Astrocyte (in vitro differentiated cells and primary cell): ENCODE data around the gene ARHGAP25. TPM values are rescaled to one million over a fixed set of nuclear protein-coding genes. Genes with fewer than 3 reads are reported as not detected.

Experiments used
- DNase-seq: peaks from one replicate; pipeline ENCODE4 v3.0.0-alpha.2; 2010; ENCODE audit warnings: low read depth
- FAIRE-seq: peaks from 2 replicates; lab custom pipeline; 2011; peaks lifted over from hg19 to GRCh38; lab: Jason Lieb, UNC
- H2AFZ ChIP-seq: 2 replicates; pipeline ENCODE4 v1.6.0; 2012; ENCODE audit warnings: low read depth, low read length, inconsistent platforms
- H3K27ac ChIP-seq: 2 replicates; pipeline ENCODE4 v1.5.1; 2011; ENCODE audit warnings: low read depth, low read length, inconsistent platforms
- H3K27me3 ChIP-seq: 2 replicates; pipeline ENCODE4 v1.6.0; 2011; ENCODE audit warnings: low read length, inconsistent platforms; ENCODE audit not compliant: insufficient read depth
- H3K36me3 ChIP-seq: 2 replicates; pipeline ENCODE4 v1.5.1; 2011; ENCODE audit warnings: low read length, inconsistent platforms; ENCODE audit not compliant: insufficient read depth
- H3K4me1 ChIP-seq: 2 replicates; pipeline ENCODE4 v1.5.1; 2011; ENCODE audit warnings: low read length, inconsistent platforms; ENCODE audit not compliant: insufficient read depth
- H3K4me2 ChIP-seq: 2 replicates; pipeline ENCODE4 v1.6.0; 2012; ENCODE audit warnings: low read length, inconsistent platforms
- H3K4me3 ChIP-seq: 2 replicates; pipeline ENCODE4 v1.5.1; 2011; ENCODE audit warnings: low read depth, mild to moderate bottlenecking, low read length, inconsistent platforms; ENCODE audit not compliant: insufficient read depth
- H3K79me2 ChIP-seq: 2 replicates; pipeline ENCODE4 v1.6.0; 2012; ENCODE audit warnings: mild to moderate bottlenecking, low read length, inconsistent platforms; ENCODE audit not compliant: insufficient read depth
- H3K9ac ChIP-seq: 2 replicates; pipeline ENCODE4 v1.6.0; 2012; ENCODE audit warnings: mild to moderate bottlenecking, low read length, inconsistent platforms
- H3K9me3 ChIP-seq: 2 replicates; pipeline ENCODE4 v1.5.1; 2012; ENCODE audit warnings: low read depth, mild to moderate bottlenecking, low read length, inconsistent platforms; ENCODE audit not compliant: insufficient read depth
- H4K20me1 ChIP-seq: 2 replicates; pipeline ENCODE4 v1.6.0; 2012; ENCODE audit warnings: low read length, inconsistent platforms; ENCODE audit not compliant: insufficient read depth
- H3K27ac Mint-ChIP-seq: one replicate; pipeline ENCODE4 v1.8.0; 2021; ENCODE audit warnings: mild to moderate bottlenecking, mixed read lengths; ENCODE audit not compliant: unreplicated experiment
- H3K27me3 Mint-ChIP-seq: one replicate; pipeline ENCODE4 v1.8.0; 2021; ENCODE audit warnings: low read depth, mixed read lengths; ENCODE audit not compliant: unreplicated experiment
- H3K36me3 Mint-ChIP-seq: one replicate; pipeline ENCODE4 v1.8.0; 2021; ENCODE audit warnings: low read depth, mixed read lengths; ENCODE audit not compliant: unreplicated experiment
- H3K4me1 Mint-ChIP-seq: one replicate; pipeline ENCODE4 v1.8.0; 2021; ENCODE audit warnings: low read depth, mixed read lengths; ENCODE audit not compliant: unreplicated experiment
- H3K4me3 Mint-ChIP-seq: one replicate; pipeline ENCODE4 v1.8.0; 2021; ENCODE audit warnings: mild to moderate bottlenecking, moderate library complexity, mixed read lengths; ENCODE audit not compliant: unreplicated experiment
- H3K9me3 Mint-ChIP-seq: one replicate; pipeline ENCODE4 v1.8.0; 2021; ENCODE audit warnings: mild to moderate bottlenecking, mixed read lengths; ENCODE audit not compliant: unreplicated experiment
- CTCF ChIP-seq: IDR thresholded peaks from 2 replicates; pipeline ENCODE4 v1.5.1; 2011; ENCODE audit warnings: low read depth, mild to moderate bottlenecking, inconsistent platforms, low read length, moderate library complexity; ENCODE audit not compliant: insufficient read depth
- EZH2 ChIP-seq: IDR thresholded peaks from 2 replicates; pipeline ENCODE4 v1.6.1; 2012; ENCODE audit warnings: mild to moderate bottlenecking, low read length, inconsistent platforms; ENCODE audit not compliant: insufficient read depth
- total RNA-seq: library from RNA; stranded (reverse); gene quantifications from 2 replicates; pipeline ENCODE4 v1.2.1, GENCODE V29; 2021

The ARHGAP25 gene
- total RNA-seq, 1 donor from 2014 or later = 0.30 TPM

- no peaks in the 10 kb centered on the region for H3K27me3 ChIP-seq
- H3K4me2 ChIP-seq = no peak overlapping the region
- peaks cover 63% of the 10 kb centered on the region for H3K4me1 Mint-ChIP-seq
- TF ChIP-seq EZH2 = no peak
- TF ChIP-seq CTCF = no peak
- peak; percentile 45 for DNase-seq
- H4K20me1 ChIP-seq = no peaks in the 10 kb centered on the region
- no peak overlapping the region for H3K27ac Mint-ChIP-seq
- no peak overlapping the region for H3K4me3 ChIP-seq
- H3K9ac ChIP-seq = no peak overlapping the region
- no peaks in the 10 kb centered on the region for H3K27me3 Mint-ChIP-seq
- H3K27ac ChIP-seq = no peak overlapping the region
- no peaks in the 10 kb centered on the region for H3K79me2 ChIP-seq
- no peak overlapping the region for H2AFZ ChIP-seq
- no peaks in the 10 kb centered on the region for H3K36me3 Mint-ChIP-seq
- no peaks in the 10 kb centered on the region for H3K9me3 ChIP-seq
- peaks cover 26% of the 10 kb centered on the region for H3K4me1 ChIP-seq
- no peaks in the 10 kb centered on the region for H3K36me3 ChIP-seq
- H3K4me3 Mint-ChIP-seq = no peak overlapping the region
- FAIRE-seq = no peak
- H3K9me3 Mint-ChIP-seq = no peaks in the 10 kb centered on the region
These were observed 31.2 kb downstream of the ARHGAP25 start for GRCh38 chr2:68765739-68766375.

- no peak overlapping the region for H3K27ac ChIP-seq
- H3K4me1 ChIP-seq = peaks cover 32% of the 10 kb centered on the region
- Mint-ChIP-seq H3K4me1 (peaks cover 67% of the 10 kb centered on the region), H3K9me3 (no peaks in the 10 kb centered on the region), H3K4me3 (no peak overlapping the region), H3K36me3 (no peaks in the 10 kb centered on the region), H3K27ac (no peak overlapping the region), H3K27me3 (no peaks in the 10 kb centered on the region)
- H3K4me2 ChIP-seq = no peak overlapping the region
- DNase-seq = peak; percentile 67
- no peak for FAIRE-seq
- H3K4me3 ChIP-seq = no peak overlapping the region
- no peak overlapping the region for H2AFZ ChIP-seq
- no peak for TF ChIP-seq CTCF
- no peak for TF ChIP-seq EZH2
- no peaks in the 10 kb centered on the region for H3K36me3 ChIP-seq
- no peaks in the 10 kb centered on the region for H3K79me2 ChIP-seq
- no peak overlapping the region for H3K9ac ChIP-seq
- no peaks in the 10 kb centered on the region for H3K9me3 ChIP-seq
- H3K27me3 ChIP-seq = no peaks in the 10 kb centered on the region
- no peaks in the 10 kb centered on the region for H4K20me1 ChIP-seq
These were observed 31.8 kb downstream of the ARHGAP25 start for GRCh38 chr2:68766376-68766845.
